ENCODE results near the gene BGN.

DNA sequence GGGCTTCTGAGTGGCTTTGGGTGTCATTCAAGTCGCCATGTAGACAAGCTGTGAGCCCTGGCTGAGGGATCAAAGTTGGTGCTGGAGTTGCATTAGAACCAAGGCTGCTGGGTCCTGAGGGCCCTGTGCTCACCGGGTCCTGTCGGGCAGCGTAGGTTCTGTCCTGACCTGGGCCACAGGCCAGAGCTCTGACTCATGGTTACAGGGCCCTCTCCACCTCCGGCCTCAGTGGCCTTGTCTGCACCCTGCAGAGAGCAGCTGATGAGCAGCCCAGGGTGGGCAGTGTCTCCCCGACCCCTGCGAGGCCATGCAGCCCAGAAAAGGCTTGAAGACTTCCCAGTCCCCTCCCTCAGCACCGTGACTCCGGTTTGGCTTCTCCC, 45.2 kb downstream of the BGN start:
- TF ChIP-seq, protein P1, sequence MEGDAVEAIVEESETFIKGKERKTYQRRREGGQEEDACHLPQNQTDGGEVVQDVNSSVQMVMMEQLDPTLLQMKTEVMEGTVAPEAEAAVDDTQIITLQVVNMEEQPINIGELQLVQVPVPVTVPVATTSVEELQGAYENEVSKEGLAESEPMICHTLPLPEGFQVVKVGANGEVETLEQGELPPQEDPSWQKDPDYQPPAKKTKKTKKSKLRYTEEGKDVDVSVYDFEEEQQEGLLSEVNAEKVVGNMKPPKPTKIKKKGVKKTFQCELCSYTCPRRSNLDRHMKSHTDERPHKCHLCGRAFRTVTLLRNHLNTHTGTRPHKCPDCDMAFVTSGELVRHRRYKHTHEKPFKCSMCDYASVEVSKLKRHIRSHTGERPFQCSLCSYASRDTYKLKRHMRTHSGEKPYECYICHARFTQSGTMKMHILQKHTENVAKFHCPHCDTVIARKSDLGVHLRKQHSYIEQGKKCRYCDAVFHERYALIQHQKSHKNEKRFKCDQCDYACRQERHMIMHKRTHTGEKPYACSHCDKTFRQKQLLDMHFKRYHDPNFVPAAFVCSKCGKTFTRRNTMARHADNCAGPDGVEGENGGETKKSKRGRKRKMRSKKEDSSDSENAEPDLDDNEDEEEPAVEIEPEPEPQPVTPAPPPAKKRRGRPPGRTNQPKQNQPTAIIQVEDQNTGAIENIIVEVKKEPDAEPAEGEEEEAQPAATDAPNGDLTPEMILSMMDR (IDR thresholded peaks at IDR 0.05) = no peak
- TF ChIP-seq POLR2A (IDR thresholded peaks at IDR 0.05) = no peak

Measured in stomach (tissue), 4 donors.